ENCODE data around the gene HOXC5. TPM values are rescaled to one million over a fixed set of nuclear protein-coding genes. Genes with fewer than 3 reads are reported as not detected.

Gene HOXC5
- total RNA-seq, 1 donor, result 0.43 TPM

GRCh38 chr12:54004063-54004840 is 28.6 kb upstream of the HOXC5 start:
- peak overlapping the region; percentile 37 for H3K4me3 ChIP-seq (ENCODE audit: low read depth, low read length)
- no peak for DNase-seq (ENCODE audit: low read depth)
- TF ChIP-seq CTCF (IDR thresholded peaks at IDR 0.05; ENCODE audit: insufficient read depth, low read depth, low read length), result peak; percentile 18

- peak overlapping the region; percentile 37 for H3K4me3 ChIP-seq (ENCODE audit: low read depth, low read length)
- DNase-seq (ENCODE audit: low read depth), result peak; percentile 68
- no peak for TF ChIP-seq CTCF (IDR thresholded peaks at IDR 0.05; ENCODE audit: insufficient read depth, low read depth, low read length)
Measured at GRCh38 chr12:54004841-54005530, 27.9 kb upstream of the HOXC5 start.

- no peak for DNase-seq (ENCODE audit: low read depth)
- TF ChIP-seq CTCF (IDR thresholded peaks at IDR 0.05; ENCODE audit: insufficient read depth, low read depth, low read length), result no peak
- H3K4me3 ChIP-seq (ENCODE audit: low read depth, low read length), result peak overlapping the region; percentile 37
Measured at GRCh38 chr12:54005531-54005852, 27.4 kb upstream of the HOXC5 start.

GRCh38 chr12:54005853-54006558 is 26.8 kb upstream of the HOXC5 start:
- peak overlapping the region; percentile 48 for H3K4me3 ChIP-seq (ENCODE audit: low read depth, low read length)
- peak; percentile 91 for DNase-seq (ENCODE audit: low read depth)
- TF ChIP-seq CTCF (IDR thresholded peaks at IDR 0.05; ENCODE audit: insufficient read depth, low read depth, low read length), result peak; percentile 88

- no peak for TF ChIP-seq CTCF (IDR thresholded peaks at IDR 0.05; ENCODE audit: insufficient read depth, low read depth, low read length)
- peak; percentile 77 for DNase-seq (ENCODE audit: low read depth)
- peak overlapping the region; percentile 48 for H3K4me3 ChIP-seq (ENCODE audit: low read depth, low read length)
Measured at GRCh38 chr12:54006559-54007220, 26.2 kb upstream of the HOXC5 start.

GRCh38 chr12:54007538-54008259 is 25.2 kb upstream of the HOXC5 start:
- no peak for DNase-seq (ENCODE audit: low read depth)
- TF ChIP-seq CTCF (IDR thresholded peaks at IDR 0.05; ENCODE audit: insufficient read depth, low read depth, low read length), result no peak
- H3K4me3 ChIP-seq (ENCODE audit: low read depth, low read length), result no peak overlapping the region

All from fibroblast of villous mesenchyme (primary cell).